Large intestine (tissue), 3 donors: ENCODE data around the gene OTOS. TPM values are rescaled to one million over a fixed set of nuclear protein-coding genes. Genes with fewer than 3 reads are reported as not detected.

ENCODE experiments used
- DNase-seq, 2 donors: peaks; one replicate each; pipeline versions ENCODE4 v3.0.0 to v3.0.0-alpha.2; 2013
- H3K27ac ChIP-seq: one replicate; pipeline ENCODE4 v1.5.1; 2013; ENCODE audit warnings: low read length
- H3K27me3 ChIP-seq: 2 replicates; pipeline ENCODE4 v1.6.1; 2013; ENCODE audit warnings: low read length; ENCODE audit not compliant: control insufficient read depth, insufficient read depth
- H3K36me3 ChIP-seq: 2 replicates; pipeline ENCODE4 v1.6.1; 2013; ENCODE audit warnings: low read length; ENCODE audit not compliant: control insufficient read depth, insufficient read depth
- H3K4me1 ChIP-seq: one replicate; pipeline ENCODE4 v1.6.1; 2013; ENCODE audit warnings: low read length; ENCODE audit not compliant: control insufficient read depth, insufficient read depth
- H3K4me3 ChIP-seq: one replicate; pipeline ENCODE4 v1.5.1; 2013; ENCODE audit warnings: low read length
- H3K9me3 ChIP-seq: one replicate; pipeline ENCODE4 v1.6.1; 2013; ENCODE audit warnings: mild to moderate bottlenecking, low read depth, low read length, moderate library complexity; ENCODE audit not compliant: control insufficient read depth
- WGBS: methylation state at CpG from one replicate; pipeline ENCODE4 v1.1.5; 2013; ENCODE audit warnings: low lambda C conversion rate; ENCODE audit not compliant: insufficient coverage; 5-methylcytosine and 5-hydroxymethylcytosine counted together
- polyA plus RNA-seq: library from polyadenylated mRNA; unstranded; fragments of 120-200 nt; gene quantifications from one replicate; pipeline ENCODE4 v1.2.1, GENCODE V29; 2013

Gene OTOS
- polyA plus RNA-seq, 1 donor, result not detected

- Histone ChIP-seq H3K4me1 (no peaks in the 10 kb centered on the region), H3K27me3 (no peaks in the 10 kb centered on the region), H3K36me3 (peaks cover 74% of the 10 kb centered on the region), H3K27ac (no peak overlapping the region), H3K9me3 (no peaks in the 10 kb centered on the region), H3K4me3 (no peak overlapping the region)
- WGBS, result no CpG with 5 or more reads among the region's 22 CpGs
- DNase-seq, result no peak
Observed at GRCh38 chr2:240129731-240130392, 10.6 kb downstream of the OTOS start.

DNA sequence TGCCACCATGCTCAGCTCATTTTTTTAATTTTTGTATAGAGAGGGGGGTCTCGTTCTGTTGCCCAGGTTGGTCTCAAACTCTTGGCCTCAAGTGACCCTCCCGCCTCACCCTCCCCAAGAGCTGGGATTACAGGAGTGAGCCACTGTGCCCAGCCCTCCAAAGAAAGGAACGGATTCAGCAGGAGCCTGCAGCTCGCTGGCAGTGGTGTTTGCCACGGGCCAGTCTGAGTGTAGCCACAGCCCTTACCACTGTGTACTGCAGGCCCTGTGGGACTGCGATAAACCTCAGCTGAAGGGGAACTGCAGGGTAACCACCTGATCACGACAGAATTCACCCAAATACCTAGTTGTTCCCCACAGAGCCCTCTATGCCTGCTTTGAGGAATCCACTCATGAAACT lies 11.1 kb downstream of the OTOS start:
- peaks cover 74% of the 10 kb centered on the region for H3K36me3 ChIP-seq
- H3K27me3 ChIP-seq, result no peaks in the 10 kb centered on the region
- no peaks in the 10 kb centered on the region for H3K4me1 ChIP-seq
- H3K27ac ChIP-seq, result no peak overlapping the region
- no CpG with 5 or more reads among the region's 7 CpGs for WGBS
- no peak for DNase-seq
- no peaks in the 10 kb centered on the region for H3K9me3 ChIP-seq
- no peak overlapping the region for H3K4me3 ChIP-seq

GRCh38 chr2:240128608-240129145 lies 11.8 kb downstream of the OTOS start:
- no peak overlapping the region for H3K4me3 ChIP-seq
- H3K36me3 ChIP-seq, result peaks cover 72% of the 10 kb centered on the region
- WGBS, result no CpG with 5 or more reads among the region's 12 CpGs
- no peak for DNase-seq
- H3K27me3 ChIP-seq, result no peaks in the 10 kb centered on the region
- H3K9me3 ChIP-seq, result no peaks in the 10 kb centered on the region
- no peak overlapping the region for H3K27ac ChIP-seq
- H3K4me1 ChIP-seq, result no peaks in the 10 kb centered on the region

GRCh38 chr2:240127911-240128607 lies 12.4 kb downstream of the OTOS start:
- H3K27ac ChIP-seq, result no peak overlapping the region
- WGBS, result no CpG with 5 or more reads among the region's 16 CpGs
- no peaks in the 10 kb centered on the region for H3K27me3 ChIP-seq
- peaks cover 68% of the 10 kb centered on the region for H3K36me3 ChIP-seq
- H3K4me1 ChIP-seq, result no peaks in the 10 kb centered on the region
- H3K9me3 ChIP-seq, result no peaks in the 10 kb centered on the region
- H3K4me3 ChIP-seq, result no peak overlapping the region
- DNase-seq, result no peak

- H3K9me3 ChIP-seq, result no peaks in the 10 kb centered on the region
- no peak overlapping the region for H3K27ac ChIP-seq
- no peaks in the 10 kb centered on the region for H3K27me3 ChIP-seq
- no peak for DNase-seq
- no CpG with 5 or more reads among the region's 7 CpGs for WGBS
- no peaks in the 10 kb centered on the region for H3K4me1 ChIP-seq
- H3K36me3 ChIP-seq, result peaks cover 60% of the 10 kb centered on the region
- H3K4me3 ChIP-seq, result no peak overlapping the region
Observed at GRCh38 chr2:240127191-240127750, 13.2 kb downstream of the OTOS start.

DNA sequence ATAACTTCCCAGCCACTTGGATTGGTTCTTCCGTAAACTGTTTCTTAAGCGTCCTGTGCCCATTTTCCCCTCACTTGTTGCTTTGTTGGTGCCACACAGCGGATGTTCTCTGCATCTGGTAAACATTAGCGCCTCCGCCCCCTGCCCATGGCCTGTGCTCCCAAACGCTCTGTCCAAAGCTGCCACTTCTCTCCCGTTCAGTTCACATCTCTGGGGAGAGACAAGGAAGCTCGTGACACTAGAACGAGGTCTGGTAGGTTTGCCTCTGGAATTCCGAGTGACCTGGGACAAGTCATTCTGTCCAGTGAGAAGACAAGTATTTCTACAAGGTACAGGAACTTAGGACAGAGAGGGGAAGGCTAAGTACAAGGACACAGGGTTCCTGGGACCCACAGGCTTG lies 13.7 kb downstream of the OTOS start:
- DNase-seq, result no peak
- Histone ChIP-seq H3K4me3 (no peak overlapping the region), H3K4me1 (no peaks in the 10 kb centered on the region), H3K9me3 (no peaks in the 10 kb centered on the region), H3K36me3 (peaks cover 55% of the 10 kb centered on the region), H3K27me3 (no peaks in the 10 kb centered on the region), H3K27ac (no peak overlapping the region)
- 100% methylated on average over 3 of the region's 10 CpGs for whole genome bisulfite sequencing

DNA sequence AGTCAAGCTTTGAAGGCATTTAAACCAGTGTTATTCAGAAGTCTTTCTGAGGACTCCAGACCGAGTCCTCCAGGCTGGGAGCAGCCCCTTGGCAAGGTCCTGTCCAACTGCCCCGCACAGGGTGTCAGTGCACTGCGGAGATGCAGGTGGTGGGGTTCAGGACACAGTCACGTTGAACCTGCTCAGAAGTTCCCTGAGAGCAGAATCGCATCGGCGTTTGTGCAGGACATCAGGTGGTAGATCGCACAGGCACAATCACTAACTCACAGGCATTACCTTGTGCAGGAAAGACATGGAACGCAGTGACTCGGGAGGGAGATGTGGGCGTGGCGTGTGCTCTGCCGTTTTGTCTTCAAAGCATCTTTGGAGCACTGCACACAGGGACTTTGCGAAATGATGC lies 14.7 kb downstream of the OTOS start:
- no peaks in the 10 kb centered on the region for H3K4me1 ChIP-seq
- H3K9me3 ChIP-seq, result no peaks in the 10 kb centered on the region
- no peak overlapping the region for H3K27ac ChIP-seq
- no peak overlapping the region for H3K4me3 ChIP-seq
- H3K27me3 ChIP-seq, result no peaks in the 10 kb centered on the region
- DNase-seq, result no peak
- no CpG with 5 or more reads among the region's 14 CpGs for WGBS
- H3K36me3 ChIP-seq, result peaks cover 45% of the 10 kb centered on the region

- no CpG with 5 or more reads among the region's 8 CpGs for WGBS
- Histone ChIP-seq H3K4me3 (no peak overlapping the region), H3K9me3 (no peaks in the 10 kb centered on the region), H3K27me3 (no peaks in the 10 kb centered on the region), H3K27ac (no peak overlapping the region), H3K36me3 (peaks cover 34% of the 10 kb centered on the region), H3K4me1 (no peaks in the 10 kb centered on the region)
- DNase-seq, result no peak
Observed at GRCh38 chr2:240124651-240125030, 15.8 kb downstream of the OTOS start.

- H3K27ac ChIP-seq, result no peak overlapping the region
- no peak for DNase-seq
- H3K4me1 ChIP-seq, result no peaks in the 10 kb centered on the region
- H3K4me3 ChIP-seq, result no peak overlapping the region
- no CpG with 5 or more reads among the region's 24 CpGs for WGBS
- no peaks in the 10 kb centered on the region for H3K27me3 ChIP-seq
- H3K9me3 ChIP-seq, result no peaks in the 10 kb centered on the region
- H3K36me3 ChIP-seq, result peaks cover 28% of the 10 kb centered on the region
Observed at GRCh38 chr2:240123821-240124650, 16.4 kb downstream of the OTOS start.

GRCh38 chr2:240121675-240122074 lies 18.8 kb downstream of the OTOS start:
- WGBS, result no CpG with 5 or more reads among the region's 11 CpGs
- Histone ChIP-seq H3K36me3 (peaks cover 7% of the 10 kb centered on the region), H3K27me3 (no peaks in the 10 kb centered on the region), H3K27ac (no peak overlapping the region), H3K9me3 (no peaks in the 10 kb centered on the region), H3K4me3 (no peak overlapping the region), H3K4me1 (no peaks in the 10 kb centered on the region)
- no peak for DNase-seq
